Measurements from ENCODE around the gene C1QTNF9B.
"Not testable (repeated sequence)": the region's sequence is repeated elsewhere in the genome, so short reads cannot be mapped to it uniquely, and the experiment has no call there.

Gene C1QTNF9B

DNA sequence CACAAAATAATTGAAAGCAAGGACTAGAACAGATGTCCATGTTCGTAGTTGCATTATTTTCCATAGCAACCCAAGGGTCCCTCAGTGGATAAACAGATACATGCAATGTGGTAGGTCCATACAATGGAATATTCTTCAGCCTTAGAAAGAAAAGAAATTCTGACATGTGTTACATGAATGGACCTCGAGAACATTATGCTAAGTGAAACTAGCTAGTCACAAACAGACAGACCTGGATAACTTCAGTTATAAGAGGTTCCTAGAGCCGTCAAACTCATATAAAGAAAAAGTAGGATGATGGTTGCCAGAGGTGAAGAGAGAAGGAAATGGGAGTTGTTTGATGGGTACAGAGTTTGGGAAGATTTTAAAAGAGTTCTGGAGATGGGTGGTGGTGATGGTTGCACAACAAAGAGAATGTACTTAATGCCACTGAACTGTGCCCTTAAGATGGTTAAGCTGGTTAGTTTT lies at the start of gene C1QTNF9B:
TSS of gene C1QTNF9B (minus strand) at position 51 of the 468 bp plus-strand sequence.
- not testable (repeated sequence) for DNase-seq

DNA sequence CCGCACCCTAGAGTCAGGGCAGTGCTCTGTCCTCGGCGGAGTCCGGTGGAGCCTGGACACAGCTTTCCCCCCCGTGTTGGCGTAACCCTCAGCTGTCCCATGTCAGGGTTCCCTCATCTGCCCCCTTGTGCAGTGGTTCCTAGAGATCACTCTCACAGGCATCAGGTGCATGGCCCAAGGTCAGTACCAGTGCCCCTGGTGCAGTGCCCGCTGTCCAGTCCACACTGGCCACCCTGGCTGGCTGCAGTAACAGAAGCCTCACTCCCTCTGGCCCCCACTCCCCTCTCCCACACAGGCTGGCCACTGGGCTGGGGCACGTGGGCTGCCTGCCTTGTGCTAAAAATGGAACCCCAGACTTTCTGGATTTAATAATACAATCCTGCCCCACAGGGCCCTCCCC lies 49.6 kb upstream of the C1QTNF9B start:
- DNase-seq, result no peak

DNA sequence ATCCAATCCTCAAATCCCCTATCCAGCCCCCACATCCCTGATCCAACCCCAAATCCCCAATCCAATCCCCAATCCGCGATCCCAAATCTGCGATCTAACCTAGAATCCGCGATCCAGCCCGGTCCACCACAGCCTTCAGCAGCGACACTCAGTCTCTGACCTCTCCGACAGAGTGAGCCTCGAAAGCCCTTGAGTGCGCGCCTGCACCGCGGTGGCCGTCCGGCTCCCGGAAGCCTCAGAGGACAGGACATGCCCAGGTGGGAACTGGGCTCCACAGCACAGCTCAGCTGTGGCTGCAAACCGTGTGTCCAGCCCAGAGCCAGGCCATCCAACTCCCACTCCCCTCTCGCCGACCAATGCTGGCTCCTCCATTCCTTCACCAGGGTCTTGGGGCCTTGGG lies 48.8 kb upstream of the C1QTNF9B start:
- no peak for DNase-seq

DNA sequence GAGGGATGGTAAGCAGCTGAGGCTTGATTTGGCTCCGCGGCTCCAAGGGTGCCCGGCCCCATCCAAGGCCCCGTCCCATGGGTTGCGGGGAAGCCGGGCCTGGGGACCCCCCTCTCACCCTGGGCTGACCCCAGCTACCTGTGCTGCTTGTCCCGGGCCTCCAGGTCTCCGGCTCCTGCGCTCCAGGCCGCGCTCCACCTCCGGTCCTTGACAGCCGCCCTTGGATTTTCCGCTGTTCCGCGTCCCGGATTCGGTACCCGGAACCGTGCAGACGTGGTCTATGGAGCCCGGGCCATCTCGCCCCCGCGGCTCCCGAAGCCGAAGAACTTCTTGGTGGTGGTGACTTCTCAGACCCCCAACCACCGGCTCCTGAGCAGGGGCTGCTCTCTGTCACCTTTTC lies 48.3 kb upstream of the C1QTNF9B start:
- DNase-seq, result no peak

DNA sequence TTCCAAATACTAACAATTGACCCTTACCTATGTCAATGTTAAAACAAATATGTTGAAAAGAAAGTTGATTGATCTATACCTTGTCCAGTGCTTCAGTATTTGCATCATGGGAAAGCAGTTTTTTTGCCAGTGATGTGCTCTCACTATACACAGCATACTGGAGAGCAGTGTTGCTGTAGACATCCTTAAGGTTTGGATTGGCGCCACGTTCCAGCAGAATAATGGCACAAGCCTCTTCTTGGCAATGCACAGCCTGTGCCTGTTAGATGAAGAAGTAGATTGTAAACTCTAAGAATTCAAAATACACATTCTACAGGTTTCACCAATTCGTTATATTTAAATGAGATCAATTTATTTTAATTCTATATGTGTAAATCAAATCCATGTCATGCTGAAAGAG lies 43.9 kb upstream of the C1QTNF9B start:
- DNase-seq, result no peak

DNA sequence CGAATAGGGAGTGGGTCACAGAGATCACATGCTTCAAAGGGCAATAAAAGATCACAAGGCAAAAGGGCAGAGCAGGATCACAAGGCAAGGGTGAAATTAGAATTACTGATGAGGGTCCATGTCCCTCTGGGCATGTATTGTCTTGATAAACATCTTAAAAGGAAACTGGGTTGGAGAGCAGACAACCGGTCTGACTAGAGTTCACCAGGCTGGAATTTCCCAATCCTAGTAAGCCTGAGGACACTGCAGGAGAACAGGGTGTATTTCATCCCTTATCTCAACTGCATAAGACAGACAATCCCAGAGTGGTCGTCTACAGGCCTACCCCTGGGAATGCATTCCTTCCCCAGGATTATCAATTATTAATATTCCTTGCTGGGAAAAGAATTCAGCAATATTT lies 42.4 kb upstream of the C1QTNF9B start:
- DNase-seq, result not testable (repeated sequence)

DNA sequence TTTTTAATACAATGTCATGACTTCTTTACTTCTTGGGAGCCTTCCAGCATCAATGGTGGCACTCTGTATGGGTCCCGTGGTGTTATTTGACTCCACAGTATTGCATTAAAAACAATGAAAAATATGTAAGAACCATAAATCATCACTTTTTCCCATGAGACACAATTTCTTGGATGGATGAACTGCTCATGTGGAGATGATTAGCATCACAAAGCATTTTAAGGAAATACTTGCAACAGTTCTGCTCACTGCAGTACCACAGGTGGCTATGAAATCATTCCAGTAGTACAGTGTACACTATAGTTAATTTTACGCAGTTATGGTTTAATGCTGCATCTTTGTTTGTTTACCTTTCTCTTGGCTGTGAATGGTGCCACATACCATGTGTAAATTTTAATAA lies 37.2 kb upstream of the C1QTNF9B start:
- no peak for DNase-seq

DNA sequence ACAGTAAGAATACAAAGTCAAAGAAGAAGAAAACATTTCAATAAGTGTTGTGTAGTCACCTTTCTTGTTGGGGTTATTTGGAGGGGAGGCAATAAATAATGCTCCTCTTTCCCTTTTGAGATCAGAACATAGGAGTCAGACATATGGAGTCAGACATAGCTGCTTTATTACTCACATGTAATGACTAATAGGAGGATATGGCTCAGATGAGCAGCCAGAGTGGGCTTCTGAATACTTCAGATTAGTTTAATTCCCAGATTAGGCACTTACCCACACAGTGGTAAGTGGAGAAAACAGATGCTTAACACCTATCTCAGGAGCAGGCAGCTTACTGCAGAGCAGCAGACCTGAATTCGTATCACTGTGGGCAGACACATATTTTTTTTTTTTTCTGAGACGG lies 31.7 kb upstream of the C1QTNF9B start:
- DNase-seq, result no peak

DNA sequence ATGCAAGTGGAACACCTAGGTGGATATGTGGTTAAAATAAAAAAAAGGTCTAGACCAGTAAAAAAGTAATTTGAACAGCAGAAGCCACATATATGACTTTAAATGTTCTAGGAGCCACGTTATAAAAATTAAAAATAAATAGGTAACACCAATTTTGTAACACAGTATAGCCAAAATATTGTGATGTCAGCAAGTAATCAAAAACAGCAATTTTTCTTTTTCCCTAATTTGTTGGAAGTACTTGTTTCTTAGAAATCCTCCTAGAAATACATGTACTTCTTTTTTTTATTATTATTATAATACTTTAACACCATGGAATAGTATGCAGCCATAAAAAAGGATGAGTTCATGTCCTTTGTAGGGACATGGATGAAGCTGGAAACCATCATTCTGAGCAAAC lies 25.7 kb upstream of the C1QTNF9B start:
- no peak for DNase-seq

DNA sequence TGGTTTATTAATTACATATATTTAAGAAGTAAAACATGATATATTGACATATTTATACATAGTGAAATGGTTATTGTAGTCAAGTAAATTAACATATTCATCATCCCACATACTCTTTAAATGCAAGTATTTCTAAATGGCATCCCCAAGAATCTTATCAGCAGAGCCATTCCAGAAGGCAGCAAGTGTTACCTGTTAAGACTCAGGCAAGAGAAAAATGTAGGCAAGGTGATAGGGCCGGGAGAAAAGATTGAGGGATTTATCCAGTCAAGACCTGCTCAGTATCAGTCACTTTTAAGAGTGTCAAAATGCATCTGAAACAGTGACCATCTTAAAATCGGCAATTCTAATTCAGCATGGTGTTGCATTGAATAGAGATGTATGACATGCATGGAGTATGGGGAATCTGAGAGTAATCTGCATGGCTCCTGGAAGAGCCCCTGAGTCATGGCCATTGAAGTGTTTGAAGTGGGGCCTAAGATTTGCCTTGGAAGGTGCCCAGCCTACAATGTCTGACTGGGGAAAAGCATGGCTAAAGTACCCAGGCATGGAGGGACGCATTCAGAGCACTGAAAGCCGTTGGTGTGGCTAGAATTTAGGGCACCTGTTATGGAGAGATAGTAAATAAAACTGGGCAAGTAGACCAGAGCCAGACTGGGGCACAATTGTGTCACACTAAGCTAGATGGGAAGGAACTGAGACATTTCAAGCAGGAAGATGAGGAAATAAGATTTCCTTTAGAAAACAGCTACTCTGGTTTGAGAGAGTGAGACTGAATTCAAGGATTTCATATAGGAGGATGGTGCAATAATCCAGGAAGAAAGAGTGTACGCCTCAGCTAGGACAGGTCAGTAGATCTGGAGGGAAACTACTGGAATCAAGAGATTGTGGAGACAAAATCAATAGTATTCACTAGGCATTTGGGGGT lies 25.0 kb upstream of the C1QTNF9B start:
- no peak for DNase-seq

DNA sequence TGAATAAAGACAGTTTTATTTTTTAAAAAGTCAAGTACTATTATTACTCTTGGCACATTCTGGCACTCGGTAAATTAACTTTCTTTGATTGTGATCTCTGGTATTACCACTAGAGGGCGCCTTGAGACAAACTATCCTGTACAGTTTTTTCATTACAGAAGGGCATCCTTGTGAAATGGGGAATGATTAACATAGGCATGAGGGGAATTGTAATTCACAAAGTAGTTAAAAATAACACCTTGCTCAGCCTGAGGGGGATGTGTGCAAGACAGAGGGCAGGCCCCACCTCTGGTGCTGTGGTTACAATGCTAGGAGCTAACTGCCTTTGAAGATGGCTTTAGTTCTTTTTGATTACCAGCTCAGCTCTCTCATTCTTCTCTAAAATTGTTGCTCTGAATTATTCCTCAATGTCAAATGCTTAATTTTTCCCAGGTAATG lies 24.2 kb upstream of the C1QTNF9B start:
- DNase-seq, result peak; percentile 11

DNA sequence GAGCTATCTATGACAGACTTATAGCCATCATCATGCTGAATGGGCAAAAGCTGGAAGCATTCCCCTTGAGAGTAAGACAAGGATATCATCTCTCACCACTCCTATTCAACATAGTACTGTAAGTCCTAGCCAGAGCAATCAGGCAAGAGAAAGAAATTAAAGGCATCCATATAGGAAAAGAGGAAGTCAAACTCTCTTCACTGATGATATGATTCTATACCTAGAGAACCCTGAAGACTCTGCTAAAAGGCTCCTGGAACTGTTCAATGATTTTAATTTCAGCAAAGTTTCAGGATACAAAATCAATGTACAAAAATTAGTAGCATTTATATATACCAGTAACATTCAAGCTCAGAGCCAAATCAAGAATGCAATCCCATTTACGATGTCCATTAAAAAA lies 21.7 kb upstream of the C1QTNF9B start:
- DNase-seq, result no peak

DNA sequence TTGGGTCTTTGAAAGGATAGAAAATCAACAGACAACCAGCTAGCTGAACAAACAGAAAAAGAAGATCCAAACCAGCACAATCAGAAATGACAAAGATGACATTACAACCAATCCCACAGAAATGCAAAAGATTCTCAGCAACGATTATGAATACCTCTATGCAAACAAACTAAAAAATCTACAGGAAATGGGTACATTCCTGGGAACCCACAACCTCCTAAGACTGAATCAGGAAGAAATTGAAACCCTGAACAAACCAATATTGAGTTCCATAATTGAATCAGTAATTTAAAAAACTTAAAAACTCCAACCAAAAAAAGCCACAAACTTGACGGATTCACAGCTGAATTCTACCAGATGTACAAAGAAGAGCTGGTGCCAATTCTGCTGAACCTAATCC lies 20.9 kb upstream of the C1QTNF9B start:
- no peak for DNase-seq

DNA sequence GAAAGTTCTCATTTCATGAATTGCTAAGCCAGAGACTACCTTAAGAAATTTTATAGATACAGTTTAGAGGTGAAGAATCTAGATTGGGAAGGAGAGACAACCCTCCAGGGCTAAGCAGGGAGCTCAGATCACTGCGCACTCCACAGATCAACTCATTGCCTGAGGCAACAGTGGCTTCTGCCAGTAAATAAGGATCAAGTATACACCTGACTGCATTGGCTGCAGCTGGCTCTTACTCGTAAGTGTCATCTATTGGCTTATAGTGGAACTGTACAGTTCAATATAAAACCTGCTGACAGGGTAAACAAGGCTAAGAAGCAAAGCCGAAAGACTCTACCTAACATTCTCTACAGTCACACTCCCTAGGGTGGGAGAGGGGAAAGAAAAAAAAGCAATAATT lies 18.0 kb upstream of the C1QTNF9B start:
- no peak for DNase-seq

DNA sequence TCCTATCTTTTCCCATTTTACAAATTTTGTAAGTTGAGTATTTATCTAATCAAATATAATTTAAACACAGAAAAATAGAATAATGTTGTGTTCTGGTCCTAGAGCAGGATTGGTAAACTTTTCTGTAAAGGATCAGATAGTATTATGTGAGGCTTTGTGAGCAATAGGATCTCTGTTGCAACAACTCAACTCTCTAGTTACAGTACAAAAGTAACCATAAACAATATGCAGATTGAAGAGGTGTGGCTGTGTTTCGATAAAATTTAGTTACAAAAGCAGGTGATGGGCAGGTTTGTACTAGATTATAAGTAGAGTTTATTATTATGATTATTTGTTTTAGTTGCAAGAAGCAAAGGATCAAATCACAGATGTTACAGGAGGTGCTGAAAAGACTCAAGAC lies 15.2 kb upstream of the C1QTNF9B start:
- no peak for DNase-seq

DNA sequence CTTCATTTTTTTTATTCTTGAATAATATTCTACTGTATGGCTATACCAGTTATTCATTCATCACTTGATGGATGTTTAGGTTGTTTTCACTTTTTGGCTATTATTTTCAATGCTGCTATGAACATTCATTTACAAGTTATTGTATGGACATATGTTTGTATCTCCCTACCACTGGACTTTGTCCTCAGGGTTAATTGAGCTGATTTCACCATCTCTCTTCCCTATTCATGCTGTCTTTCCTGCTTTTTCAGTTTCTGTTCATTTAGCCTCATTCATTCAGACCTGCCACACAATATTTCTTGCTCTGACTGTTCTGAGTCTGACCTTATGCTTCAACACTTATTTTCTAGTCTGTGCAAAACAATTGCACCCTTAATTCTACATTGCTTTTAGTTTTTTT lies 12.3 kb upstream of the C1QTNF9B start:
- no peak for DNase-seq

DNA sequence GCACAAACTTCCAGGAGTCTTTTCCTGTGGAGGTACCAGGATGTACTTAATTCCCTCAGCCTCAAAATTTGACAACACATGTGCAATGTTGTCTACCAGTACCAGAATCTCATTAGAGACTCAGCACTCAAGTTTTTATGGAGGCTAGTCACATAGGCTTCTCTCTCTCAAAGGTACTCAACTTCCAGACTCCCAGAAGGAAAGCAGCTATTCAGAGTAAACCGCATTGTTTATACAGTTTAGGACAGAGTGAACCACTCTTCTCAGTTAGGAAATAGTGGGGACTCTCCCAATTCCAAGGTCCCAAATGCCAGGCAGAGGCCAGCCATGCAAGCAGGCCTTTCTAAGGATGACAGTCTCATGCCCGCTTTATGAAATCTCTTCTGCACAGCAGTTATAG lies 8.5 kb upstream of the C1QTNF9B start:
- no peak for DNase-seq

DNA sequence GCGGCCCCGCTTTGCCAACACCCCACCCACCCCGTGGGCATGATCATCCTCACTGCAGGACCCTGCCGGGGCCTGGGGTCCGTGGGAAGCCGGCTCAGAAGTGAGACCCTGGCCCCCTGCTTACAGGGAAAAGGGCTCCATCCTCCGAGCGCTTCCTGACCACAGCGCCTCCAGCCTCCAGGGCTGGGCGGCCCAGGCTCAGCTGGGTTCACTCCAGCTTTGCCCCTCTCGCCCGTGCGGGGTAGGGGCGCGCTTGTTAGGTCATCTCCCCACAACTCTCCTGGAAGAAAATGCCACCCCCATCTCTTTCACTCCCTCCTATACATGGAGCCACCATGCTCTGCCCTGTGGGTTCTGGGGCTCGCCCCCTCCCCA lies 6.6 kb upstream of the C1QTNF9B start:
- DNase-seq, result no peak

DNA sequence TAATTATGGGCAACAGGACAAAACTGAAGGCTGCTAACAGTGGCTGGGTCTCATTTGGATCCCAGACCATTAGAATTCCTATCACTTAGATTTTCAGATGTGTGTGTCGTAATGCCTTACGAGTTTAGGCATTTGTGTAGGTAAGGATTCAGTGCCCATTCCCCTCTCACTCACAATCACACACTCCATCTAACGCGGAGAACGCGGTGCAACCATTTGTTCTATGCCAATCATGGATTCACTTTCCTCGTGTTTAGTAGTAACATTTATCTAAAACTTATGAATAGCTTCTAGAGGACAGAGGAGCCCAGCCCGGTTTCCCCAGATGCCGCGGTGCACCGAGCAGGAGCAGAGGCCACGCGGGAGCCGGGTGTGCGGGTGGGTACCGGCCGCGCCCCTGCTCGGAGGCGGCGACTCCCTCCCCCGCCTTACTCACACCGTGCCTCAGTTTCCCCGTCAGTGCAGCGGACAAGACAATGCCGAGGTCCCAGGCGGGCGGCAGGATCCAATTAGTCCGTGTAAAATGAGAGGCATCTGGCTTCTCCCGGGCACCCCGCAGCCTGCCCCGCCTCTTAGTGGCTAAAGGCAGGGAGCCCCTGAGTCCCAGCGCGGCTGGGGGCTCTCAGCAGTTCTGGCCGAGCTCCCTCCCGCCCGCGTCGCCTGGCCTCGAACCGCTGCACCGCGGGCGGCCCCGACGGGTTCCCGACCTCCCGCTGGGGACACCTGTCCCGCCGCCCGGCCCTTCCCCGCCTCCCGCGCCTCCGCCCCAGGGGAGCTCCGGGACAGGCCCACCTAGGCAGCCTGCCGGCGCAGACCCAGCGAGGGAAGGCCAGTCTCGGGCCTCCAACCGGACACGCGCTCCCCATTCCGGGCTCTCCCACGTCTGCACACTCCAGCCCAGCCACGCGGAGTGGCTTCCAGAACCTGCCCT lies 5.9 kb upstream of the C1QTNF9B start:
- no peak for DNase-seq

DNA sequence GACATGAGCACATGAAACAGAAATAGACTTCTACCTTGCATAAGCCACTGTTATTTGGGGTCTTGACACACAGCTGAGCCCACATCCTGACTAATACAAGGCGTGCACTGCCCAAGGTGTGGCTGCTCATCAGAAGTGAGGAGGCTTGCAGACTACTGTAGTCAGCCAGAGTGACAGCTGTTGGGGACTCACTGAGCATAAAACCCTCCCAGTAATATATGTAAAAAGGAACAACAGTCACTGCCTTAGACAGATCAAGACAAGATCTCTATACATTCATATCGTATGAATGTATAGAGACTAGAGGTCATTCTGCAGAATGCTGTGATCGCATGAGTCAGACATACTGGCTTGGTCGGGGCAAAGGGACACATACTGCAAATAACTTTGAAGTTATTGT lies 4.1 kb upstream of the C1QTNF9B start:
- DNase-seq, result no peak

DNA sequence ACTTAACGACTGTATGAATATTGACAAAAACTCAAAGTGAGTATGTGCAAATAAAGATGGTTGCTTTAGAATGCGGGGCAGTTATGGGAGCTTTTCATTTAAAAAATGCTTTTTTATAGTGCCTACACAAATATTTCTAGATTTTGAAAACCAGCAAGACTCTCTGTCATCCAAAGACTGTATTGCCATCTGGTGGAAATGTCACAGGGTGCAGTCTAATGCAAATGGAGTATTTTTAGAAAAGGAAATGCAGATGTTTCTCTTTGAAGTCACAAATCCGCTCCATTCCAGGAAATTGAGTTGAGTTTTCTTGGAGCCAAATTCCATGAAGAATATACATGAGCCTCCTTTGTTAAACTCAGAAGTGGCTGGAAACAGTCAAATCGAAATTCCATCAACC lies 2.3 kb upstream of the C1QTNF9B start:
- peak; percentile 18 for DNase-seq

DNA sequence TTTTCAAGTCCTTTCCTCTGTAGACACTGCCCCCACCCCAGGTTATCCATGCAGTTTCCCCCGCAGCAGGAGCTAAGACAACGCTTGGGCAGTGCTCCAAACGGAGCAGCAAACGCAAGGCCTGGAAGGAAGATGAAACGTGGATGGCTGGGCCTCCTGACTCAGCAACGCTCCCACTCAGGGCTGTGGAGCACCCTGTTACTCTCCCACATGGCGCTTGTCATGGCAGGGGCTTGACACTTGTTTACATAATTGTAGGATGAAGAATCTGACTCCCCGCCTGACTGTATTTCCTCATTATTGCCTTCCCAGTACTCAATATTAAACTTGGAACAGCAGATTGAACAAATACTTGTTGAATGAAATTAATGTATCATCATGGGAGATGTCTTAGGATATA lies 799 bp upstream of the C1QTNF9B start:
- no peak for DNase-seq

DNA sequence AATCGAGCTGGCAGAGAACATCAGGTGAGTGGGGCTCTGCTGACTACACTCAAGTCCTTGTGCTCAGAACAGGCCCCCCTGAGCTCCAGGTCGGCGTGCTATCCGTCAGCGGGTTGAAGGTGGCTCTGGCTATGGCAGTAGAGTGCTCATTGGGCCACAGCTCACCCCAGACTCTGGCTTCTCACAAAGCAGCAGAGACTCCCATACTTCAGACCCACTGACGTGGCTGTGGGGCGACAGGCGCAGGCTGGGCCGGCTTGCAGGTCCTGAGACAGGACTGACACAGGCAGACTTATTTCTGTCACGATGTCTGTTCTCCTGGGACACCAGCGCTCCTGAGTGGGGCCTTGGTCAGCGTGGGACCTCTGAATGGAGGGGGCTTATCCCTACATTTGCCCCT lies 2.6 kb downstream of the C1QTNF9B start:
- not testable (repeated sequence) for DNase-seq

DNA sequence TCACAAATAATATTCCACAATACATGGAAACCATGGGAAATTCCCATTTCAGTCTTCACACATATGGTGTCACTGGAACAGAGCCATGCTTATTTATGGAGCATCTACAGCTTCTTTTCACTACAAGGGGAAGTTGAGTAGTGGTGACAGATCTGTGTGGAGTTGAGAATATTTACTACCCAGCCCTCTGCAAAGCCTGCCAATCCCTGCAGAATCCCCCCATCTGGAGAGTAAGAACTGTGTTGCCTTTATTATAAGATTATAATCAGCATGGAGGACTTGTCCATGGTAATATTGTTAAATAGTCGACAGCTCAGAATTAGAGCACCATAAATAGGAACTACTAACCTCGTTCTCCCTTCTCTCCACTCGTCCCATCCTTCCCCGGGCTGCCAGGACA lies 3.5 kb downstream of the C1QTNF9B start:
- not testable (repeated sequence) for DNase-seq
